Activated CD4-positive, alpha-beta T cell treated with anti-CD3 and anti-CD28 coated beads, Interleukin-2, amount 10 ng/mL, durations not matched to agents 24 days and 14 days (primary cell): ENCODE measurements around the gene PRKRIP1. TPM values are rescaled to one million over a fixed set of nuclear protein-coding genes. Genes with fewer than 3 reads are reported as not detected.

Source experiments
- DNase-seq: peaks from one replicate; pipeline ENCODE4 v3.0.0; 2022
- H3K27ac Mint-ChIP-seq: one replicate; pipeline ENCODE4 v1.8.0; 2022; ENCODE audit warnings: mild to moderate bottlenecking, mixed read lengths
- H3K27me3 Mint-ChIP-seq: one replicate; pipeline ENCODE4 v1.8.0; 2022; ENCODE audit warnings: mixed read lengths
- H3K36me3 Mint-ChIP-seq: one replicate; pipeline ENCODE4 v1.8.0; 2022; ENCODE audit warnings: low read depth, mild to moderate bottlenecking, mixed read lengths
- H3K4me1 Mint-ChIP-seq: one replicate; pipeline ENCODE4 v1.8.0; 2021; ENCODE audit warnings: mixed read lengths
- H3K4me3 Mint-ChIP-seq: one replicate; pipeline ENCODE4 v1.8.0; 2022; ENCODE audit warnings: mild to moderate bottlenecking, moderate library complexity, mixed read lengths
- H3K9me3 Mint-ChIP-seq: one replicate; pipeline ENCODE4 v1.8.0; 2021; ENCODE audit warnings: mixed read lengths
- intact Hi-C: fragments of 100-400 bp; cut with micrococcal nuclease; formaldehyde crosslinking; loops from one replicate; pipeline ENCODE4 v1.15.1; 2023
- total RNA-seq: library from RNA; stranded (reverse); gene quantifications from 2 replicates; pipeline ENCODE4 v1.2.3, GENCODE V29; 2022

Gene PRKRIP1
- total RNA-seq, 1 donor from 2014 or later, result 31.7 TPM

GRCh38 chr7:102410918-102411317 is 14.8 kb downstream of the PRKRIP1 start:
- Mint-ChIP-seq H3K9me3 (no peaks in the 10 kb centered on the region), H3K36me3 (peaks cover 67% of the 10 kb centered on the region), H3K4me3 (no peak overlapping the region), H3K27me3 (no peaks in the 10 kb centered on the region), H3K27ac (no peak overlapping the region), H3K4me1 (peaks cover 23% of the 10 kb centered on the region)
- intact Hi-C loops, result no loop called here
- DNase-seq, result no peak

GRCh38 chr7:102412548-102412947 is 16.4 kb downstream of the PRKRIP1 start:
- H3K4me1 Mint-ChIP-seq, result peaks cover 38% of the 10 kb centered on the region
- peaks cover 68% of the 10 kb centered on the region for H3K36me3 Mint-ChIP-seq
- intact Hi-C loops, result loop anchor here (2.0 kb wide), 1 partner anchor 14 kb away; no protein-coding TSS in a partner anchor
- DNase-seq, result peak; percentile 87
- H3K4me3 Mint-ChIP-seq, result no peak overlapping the region
- no peaks in the 10 kb centered on the region for H3K27me3 Mint-ChIP-seq
- H3K27ac Mint-ChIP-seq, result no peak overlapping the region
- H3K9me3 Mint-ChIP-seq, result no peaks in the 10 kb centered on the region

DNA sequence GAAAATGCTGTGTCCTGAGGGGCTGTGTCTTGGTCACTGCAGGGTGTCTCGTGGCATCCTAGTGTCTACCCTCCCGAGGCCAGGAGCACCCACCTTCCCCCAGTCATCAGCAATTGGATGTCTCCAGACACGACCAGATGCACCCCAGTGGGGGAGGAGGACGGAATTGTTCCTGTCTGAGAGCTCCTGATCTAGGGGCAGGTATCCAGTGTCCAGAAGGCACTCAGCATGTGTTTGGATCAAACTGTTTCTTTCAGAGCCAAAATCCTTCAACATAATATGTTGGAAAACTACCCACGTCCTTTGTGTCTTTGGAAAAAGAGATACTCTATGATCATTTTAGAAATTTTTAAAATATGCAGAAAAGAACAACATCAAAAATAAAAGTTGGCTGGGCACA is 16.9 kb downstream of the PRKRIP1 start:
- intact Hi-C loops, result loop anchor here (2.0 kb wide), 1 partner anchor 14 kb away; no protein-coding TSS in a partner anchor
- Mint-ChIP-seq H3K27me3 (no peaks in the 10 kb centered on the region), H3K9me3 (no peaks in the 10 kb centered on the region), H3K4me1 (peaks cover 36% of the 10 kb centered on the region), H3K27ac (no peak overlapping the region), H3K4me3 (no peak overlapping the region), H3K36me3 (peaks cover 63% of the 10 kb centered on the region)
- DNase-seq, result no peak

GRCh38 chr7:102413611-102414010 is 17.4 kb downstream of the PRKRIP1 start:
- H3K4me3 Mint-ChIP-seq, result no peak overlapping the region

DNA sequence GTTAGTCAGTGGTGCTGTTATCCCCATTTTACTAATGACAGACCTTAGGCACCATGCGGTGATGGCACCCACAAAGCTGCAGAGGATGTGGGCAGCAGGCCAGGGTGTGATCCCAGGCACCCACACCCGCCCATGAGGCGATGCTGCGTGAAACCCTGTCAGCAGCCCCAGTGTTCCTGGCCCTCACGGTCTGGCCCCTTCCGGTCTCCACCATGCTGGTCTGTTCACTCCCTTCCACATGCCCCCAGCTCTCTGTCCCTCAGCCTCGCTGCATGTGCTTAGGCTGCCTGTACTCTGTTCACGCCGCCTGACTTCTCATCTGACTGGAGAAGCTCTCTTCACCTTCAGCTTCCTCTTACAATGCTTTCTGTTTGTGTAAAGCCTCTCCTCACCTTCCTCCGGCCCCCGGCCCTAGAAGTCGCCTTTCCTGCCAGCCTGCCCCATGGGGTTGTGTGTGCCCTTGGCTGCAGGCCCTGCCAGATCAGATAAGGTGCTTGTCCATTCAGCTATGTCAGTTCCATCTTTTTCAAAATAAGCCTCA is 19.6 kb downstream of the PRKRIP1 start:
- intact Hi-C loops, result no loop called here
- Mint-ChIP-seq H3K4me3 (peak overlapping the region; percentile 80), H3K4me1 (peaks cover 52% of the 10 kb centered on the region), H3K27ac (peak overlapping the region; percentile 97), H3K27me3 (no peaks in the 10 kb centered on the region), H3K9me3 (no peaks in the 10 kb centered on the region), H3K36me3 (peaks cover 50% of the 10 kb centered on the region)
- DNase-seq, result peak; percentile 87

More at GRCh38 chr7:102413611-102414010, 17.4 kb downstream of the PRKRIP1 start:
- Mint-ChIP-seq H3K27me3 (no peaks in the 10 kb centered on the region), H3K4me1 (peaks cover 37% of the 10 kb centered on the region), H3K27ac (peak overlapping the region; percentile 63), H3K36me3 (peaks cover 61% of the 10 kb centered on the region), H3K9me3 (no peaks in the 10 kb centered on the region)
- intact Hi-C loops, result loop anchor here (2.0 kb wide), 1 partner anchor 13 kb away; no protein-coding TSS in a partner anchor
- no peak for DNase-seq

DNA sequence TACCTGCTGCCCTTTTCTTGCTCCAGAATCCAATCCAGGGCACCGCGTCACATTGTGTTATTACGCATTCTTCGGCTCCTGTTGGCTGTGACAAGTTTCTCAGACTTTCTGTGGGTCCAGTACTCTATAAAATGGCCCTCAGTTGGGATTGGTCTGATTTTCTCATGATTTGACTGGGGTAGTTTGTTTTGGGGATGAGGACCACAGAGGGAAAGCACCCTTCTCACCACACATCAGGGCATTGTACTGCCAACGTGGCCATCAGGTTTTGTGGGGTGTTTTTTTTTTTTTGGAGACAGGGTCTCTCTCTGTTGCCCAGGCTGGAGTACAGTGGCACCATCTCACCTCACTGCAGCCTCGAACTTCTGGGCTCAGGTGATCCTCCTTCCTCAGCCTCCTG is 20.2 kb downstream of the PRKRIP1 start:
- no peak for DNase-seq
- H3K4me1 Mint-ChIP-seq, result peaks cover 57% of the 10 kb centered on the region
- H3K36me3 Mint-ChIP-seq, result peaks cover 51% of the 10 kb centered on the region
- H3K4me3 Mint-ChIP-seq, result peak overlapping the region; percentile 80
- peak overlapping the region; percentile 97 for H3K27ac Mint-ChIP-seq
- H3K27me3 Mint-ChIP-seq, result no peaks in the 10 kb centered on the region
- intact Hi-C loops, result no loop called here
- no peaks in the 10 kb centered on the region for H3K9me3 Mint-ChIP-seq

GRCh38 chr7:102417105-102417504 is 20.9 kb downstream of the PRKRIP1 start:
- H3K4me1 Mint-ChIP-seq, result peaks cover 57% of the 10 kb centered on the region
- intact Hi-C loops, result loop anchor here (1.0 kb wide), 1 partner anchor 9 kb away; no protein-coding TSS in a partner anchor
- H3K9me3 Mint-ChIP-seq, result no peaks in the 10 kb centered on the region
- H3K27ac Mint-ChIP-seq, result peak overlapping the region; percentile 97
- H3K36me3 Mint-ChIP-seq, result peaks cover 48% of the 10 kb centered on the region
- no peaks in the 10 kb centered on the region for H3K27me3 Mint-ChIP-seq
- peak overlapping the region; percentile 80 for H3K4me3 Mint-ChIP-seq
- DNase-seq, result no peak

DNA sequence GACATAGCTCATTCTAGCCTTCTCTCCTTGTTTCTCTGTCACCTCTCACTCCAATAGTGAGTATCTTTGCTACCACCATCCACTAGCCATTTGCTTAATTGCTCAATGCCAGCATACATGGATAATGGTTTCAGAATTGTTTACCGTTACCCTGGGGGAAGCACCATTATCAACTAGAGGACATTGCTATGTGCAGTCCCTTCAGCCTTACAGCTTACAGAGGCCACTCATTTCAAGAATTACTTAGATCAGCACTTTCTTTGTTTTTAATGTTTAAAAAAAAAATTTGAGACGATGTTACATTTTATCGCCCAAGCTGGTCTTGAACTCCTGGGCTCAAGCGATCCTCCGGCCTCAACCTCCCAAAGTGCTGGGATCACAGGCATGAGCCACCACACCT is 22.4 kb downstream of the PRKRIP1 start:
- no peak for DNase-seq
- H3K27ac Mint-ChIP-seq, result peak overlapping the region; percentile 54
- H3K4me1 Mint-ChIP-seq, result peaks cover 54% of the 10 kb centered on the region
- intact Hi-C loops, result no loop called here
- H3K27me3 Mint-ChIP-seq, result no peaks in the 10 kb centered on the region
- no peak overlapping the region for H3K4me3 Mint-ChIP-seq
- peaks cover 45% of the 10 kb centered on the region for H3K36me3 Mint-ChIP-seq
- H3K9me3 Mint-ChIP-seq, result no peaks in the 10 kb centered on the region

GRCh38 chr7:102421706-102422240 is 25.6 kb downstream of the PRKRIP1 start:
- no peak overlapping the region for H3K4me3 Mint-ChIP-seq
- peaks cover 63% of the 10 kb centered on the region for H3K4me1 Mint-ChIP-seq
- no peaks in the 10 kb centered on the region for H3K27me3 Mint-ChIP-seq
- no peak for DNase-seq
- H3K36me3 Mint-ChIP-seq, result peaks cover 49% of the 10 kb centered on the region
- no peak overlapping the region for H3K27ac Mint-ChIP-seq
- no peaks in the 10 kb centered on the region for H3K9me3 Mint-ChIP-seq
- intact Hi-C loops, result no loop called here

DNA sequence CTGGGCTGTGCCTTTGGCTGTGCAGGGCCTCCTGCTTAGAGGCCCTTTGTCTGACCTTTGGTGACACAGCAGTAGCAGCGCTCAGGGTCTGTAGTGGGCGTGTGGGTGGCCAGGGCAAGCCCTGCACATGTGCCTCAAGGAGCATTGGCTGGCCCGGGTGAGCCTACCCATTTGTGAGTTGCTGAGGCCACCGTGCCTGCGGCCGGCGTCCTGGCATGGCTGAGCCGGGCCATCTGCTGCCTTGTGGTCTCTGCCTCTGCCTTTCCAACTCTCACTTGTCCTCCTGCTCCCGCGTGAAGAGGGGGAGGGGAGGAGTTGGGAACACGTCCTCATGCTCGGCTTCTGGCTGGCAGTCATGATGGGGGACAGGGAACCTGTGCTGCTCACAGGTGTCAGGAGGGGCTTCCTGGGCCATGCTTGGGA is 28.0 kb downstream of the PRKRIP1 start:
- intact Hi-C loops, result no loop called here
- Mint-ChIP-seq H3K36me3 (peaks cover 44% of the 10 kb centered on the region), H3K27me3 (no peaks in the 10 kb centered on the region), H3K4me3 (peak overlapping the region; percentile 3), H3K4me1 (peaks cover 61% of the 10 kb centered on the region), H3K27ac (peak overlapping the region; percentile 100), H3K9me3 (no peaks in the 10 kb centered on the region)
- DNase-seq, result no peak

DNA sequence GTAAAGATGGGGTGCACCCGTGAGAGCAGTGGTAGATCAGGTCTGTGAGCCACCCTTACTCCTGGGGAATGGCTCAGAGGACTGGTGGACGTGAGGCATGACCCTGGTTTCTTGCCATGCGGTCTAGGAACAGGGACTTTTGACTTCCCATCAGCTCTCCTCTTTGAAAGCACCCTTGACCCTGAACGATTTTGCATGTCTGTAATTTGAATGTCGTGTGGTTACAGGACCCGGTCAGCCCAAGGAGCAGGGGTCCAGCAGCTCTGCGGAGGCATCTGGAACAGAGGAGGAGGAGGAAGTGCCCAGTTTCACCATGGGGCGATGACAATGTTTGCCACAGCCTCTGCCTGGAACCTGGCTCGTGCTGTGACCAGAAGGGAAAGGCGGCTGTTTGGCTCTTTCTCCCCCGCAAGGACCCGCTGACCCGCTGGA is 28.6 kb downstream of the PRKRIP1 start:
- H3K27me3 Mint-ChIP-seq, result no peaks in the 10 kb centered on the region
- peaks cover 63% of the 10 kb centered on the region for H3K4me1 Mint-ChIP-seq
- no peaks in the 10 kb centered on the region for H3K9me3 Mint-ChIP-seq
- intact Hi-C loops, result loop anchor here (1.0 kb wide), 1 partner anchor 8 kb away; the partner anchor contains the start of gene ORAI2
- H3K27ac Mint-ChIP-seq, result peak overlapping the region; percentile 100
- peaks cover 45% of the 10 kb centered on the region for H3K36me3 Mint-ChIP-seq
- peak overlapping the region; percentile 93 for H3K4me3 Mint-ChIP-seq
- no peak for DNase-seq

DNA sequence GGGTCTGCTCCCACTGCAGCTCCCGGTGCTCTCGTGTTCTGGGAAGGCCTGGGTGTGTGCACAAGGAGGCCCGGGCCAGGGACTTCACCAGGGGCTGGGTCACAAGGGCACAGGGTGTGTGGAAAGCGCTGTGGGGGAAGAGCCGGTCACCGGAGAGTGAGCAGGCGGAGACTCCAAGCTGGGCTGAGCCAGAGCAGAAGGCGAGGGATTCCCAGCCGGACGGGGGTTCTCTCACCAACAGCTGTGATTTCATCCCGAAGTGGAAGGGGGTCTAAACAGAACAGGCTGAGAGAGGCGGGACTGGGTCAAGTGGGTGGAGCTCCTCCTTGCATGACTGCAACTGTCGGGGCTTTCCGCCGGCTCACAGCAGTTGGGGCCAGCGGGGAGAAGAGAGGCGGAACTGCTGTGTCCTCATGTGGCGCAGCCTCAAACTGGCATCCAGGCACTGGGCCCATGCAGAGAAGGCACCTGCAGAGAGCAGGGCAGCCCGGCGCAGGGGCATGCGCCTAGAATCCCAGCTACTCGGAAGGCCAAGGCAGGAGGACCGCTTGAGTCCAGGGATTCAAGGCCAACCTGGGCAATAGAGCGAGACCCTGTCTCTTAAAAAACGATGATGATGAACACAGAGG is 29.6 kb downstream of the PRKRIP1 start:
- no peaks in the 10 kb centered on the region for H3K9me3 Mint-ChIP-seq
- intact Hi-C loops, result loop anchor here (1.0 to 2.0 kb wide), 6 partner anchors 8 to 39 kb away; partner anchors contain the start of genes ALKBH4, LRWD1, ORAI2 and PRKRIP1
- peak; percentile 95 for DNase-seq
- peaks cover 60% of the 10 kb centered on the region for H3K4me1 Mint-ChIP-seq
- H3K27me3 Mint-ChIP-seq, result no peaks in the 10 kb centered on the region
- H3K4me3 Mint-ChIP-seq, result peak overlapping the region; percentile 93
- H3K36me3 Mint-ChIP-seq, result peaks cover 40% of the 10 kb centered on the region
- H3K27ac Mint-ChIP-seq, result peak overlapping the region; percentile 100

GRCh38 chr7:102426268-102427018 is 30.3 kb downstream of the PRKRIP1 start:
- H3K4me3 Mint-ChIP-seq, result peak overlapping the region; percentile 93
- H3K27me3 Mint-ChIP-seq, result no peaks in the 10 kb centered on the region
- H3K9me3 Mint-ChIP-seq, result no peaks in the 10 kb centered on the region
- peak; percentile 93 for DNase-seq
- intact Hi-C loops, result loop anchor here (1.0 to 2.0 kb wide), 5 partner anchors 9 to 38 kb away; partner anchors contain the start of genes ALKBH4, LRWD1 and PRKRIP1
- H3K36me3 Mint-ChIP-seq, result peaks cover 34% of the 10 kb centered on the region
- H3K27ac Mint-ChIP-seq, result peak overlapping the region; percentile 100
- H3K4me1 Mint-ChIP-seq, result peaks cover 60% of the 10 kb centered on the region
